Measurements from ENCODE around the gene PAQR3.

PAQR3 gene

DNA sequence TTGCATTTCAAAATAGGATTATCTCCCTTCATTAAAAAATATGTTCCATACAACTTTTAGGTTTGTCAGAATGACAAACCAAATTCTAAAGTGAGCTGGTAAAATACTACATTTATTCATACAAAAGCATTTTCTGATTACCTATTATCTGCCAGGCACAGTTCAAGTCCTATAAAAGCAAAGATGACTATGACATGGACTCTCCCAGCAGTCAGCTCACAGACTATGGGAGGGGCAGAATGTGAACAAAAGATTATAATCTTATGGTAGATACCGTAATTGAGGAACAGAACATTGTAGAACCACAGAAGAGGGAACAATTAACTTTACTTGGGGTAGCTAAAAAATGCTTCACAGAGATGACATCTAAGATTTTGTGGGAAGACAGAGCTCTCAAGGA is 12.4 kb downstream of the PAQR3 start:
- TF ChIP-seq ARNTL (CRISPR knock-in tag; IDR thresholded peaks at IDR 0.05; ENCODE audit: borderline replicate concordance, low read depth) (no peak), RARB (CRISPR knock-in tag; IDR thresholded peaks at IDR 0.05) (no peak), PPARA (CRISPR knock-in tag; IDR thresholded peaks at IDR 0.05; ENCODE audit: borderline replicate concordance) (no peak), TOX (CRISPR knock-in tag; IDR thresholded peaks at IDR 0.05; ENCODE audit: borderline replicate concordance) (no peak), ZFP3 (CRISPR knock-in tag; IDR thresholded peaks at IDR 0.05) (no peak), ISL1 (CRISPR knock-in tag; IDR thresholded peaks at IDR 0.05) (no peak), ZNF565 (CRISPR knock-in tag; conservative IDR thresholded peaks at IDR 0.05; ENCODE audit: low read depth) (no peak), BACH2 (CRISPR knock-in tag; IDR thresholded peaks at IDR 0.05; ENCODE audit: borderline replicate concordance) (no peak), ZNF70 (CRISPR knock-in tag; IDR thresholded peaks at IDR 0.05) (no peak), SNAI2 (CRISPR knock-in tag; IDR thresholded peaks at IDR 0.05) (no peak), CSDC2 (CRISPR knock-in tag; IDR thresholded peaks at IDR 0.05) (no peak), ZNF8 (CRISPR knock-in tag; IDR thresholded peaks at IDR 0.05) (no peak), GLIS3 (CRISPR knock-in tag; IDR thresholded peaks at IDR 0.05) (no peak), TCF4 (CRISPR knock-in tag; IDR thresholded peaks at IDR 0.05; ENCODE audit: borderline replicate concordance) (no peak), OSR1 (CRISPR knock-in tag; IDR thresholded peaks at IDR 0.05) (no peak), ZC3H10 (CRISPR knock-in tag; IDR thresholded peaks at IDR 0.05) (no peak)
- TF ChIP-seq, protein P1, sequence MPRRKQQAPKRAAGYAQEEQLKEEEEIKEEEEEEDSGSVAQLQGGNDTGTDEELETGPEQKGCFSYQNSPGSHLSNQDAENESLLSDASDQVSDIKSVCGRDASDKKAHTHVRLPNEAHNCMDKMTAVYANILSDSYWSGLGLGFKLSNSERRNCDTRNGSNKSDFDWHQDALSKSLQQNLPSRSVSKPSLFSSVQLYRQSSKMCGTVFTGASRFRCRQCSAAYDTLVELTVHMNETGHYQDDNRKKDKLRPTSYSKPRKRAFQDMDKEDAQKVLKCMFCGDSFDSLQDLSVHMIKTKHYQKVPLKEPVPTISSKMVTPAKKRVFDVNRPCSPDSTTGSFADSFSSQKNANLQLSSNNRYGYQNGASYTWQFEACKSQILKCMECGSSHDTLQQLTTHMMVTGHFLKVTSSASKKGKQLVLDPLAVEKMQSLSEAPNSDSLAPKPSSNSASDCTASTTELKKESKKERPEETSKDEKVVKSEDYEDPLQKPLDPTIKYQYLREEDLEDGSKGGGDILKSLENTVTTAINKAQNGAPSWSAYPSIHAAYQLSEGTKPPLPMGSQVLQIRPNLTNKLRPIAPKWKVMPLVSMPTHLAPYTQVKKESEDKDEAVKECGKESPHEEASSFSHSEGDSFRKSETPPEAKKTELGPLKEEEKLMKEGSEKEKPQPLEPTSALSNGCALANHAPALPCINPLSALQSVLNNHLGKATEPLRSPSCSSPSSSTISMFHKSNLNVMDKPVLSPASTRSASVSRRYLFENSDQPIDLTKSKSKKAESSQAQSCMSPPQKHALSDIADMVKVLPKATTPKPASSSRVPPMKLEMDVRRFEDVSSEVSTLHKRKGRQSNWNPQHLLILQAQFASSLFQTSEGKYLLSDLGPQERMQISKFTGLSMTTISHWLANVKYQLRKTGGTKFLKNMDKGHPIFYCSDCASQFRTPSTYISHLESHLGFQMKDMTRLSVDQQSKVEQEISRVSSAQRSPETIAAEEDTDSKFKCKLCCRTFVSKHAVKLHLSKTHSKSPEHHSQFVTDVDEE (CRISPR knock-in tag; IDR thresholded peaks at IDR 0.05): no peak
- TF ChIP-seq, protein P2, sequence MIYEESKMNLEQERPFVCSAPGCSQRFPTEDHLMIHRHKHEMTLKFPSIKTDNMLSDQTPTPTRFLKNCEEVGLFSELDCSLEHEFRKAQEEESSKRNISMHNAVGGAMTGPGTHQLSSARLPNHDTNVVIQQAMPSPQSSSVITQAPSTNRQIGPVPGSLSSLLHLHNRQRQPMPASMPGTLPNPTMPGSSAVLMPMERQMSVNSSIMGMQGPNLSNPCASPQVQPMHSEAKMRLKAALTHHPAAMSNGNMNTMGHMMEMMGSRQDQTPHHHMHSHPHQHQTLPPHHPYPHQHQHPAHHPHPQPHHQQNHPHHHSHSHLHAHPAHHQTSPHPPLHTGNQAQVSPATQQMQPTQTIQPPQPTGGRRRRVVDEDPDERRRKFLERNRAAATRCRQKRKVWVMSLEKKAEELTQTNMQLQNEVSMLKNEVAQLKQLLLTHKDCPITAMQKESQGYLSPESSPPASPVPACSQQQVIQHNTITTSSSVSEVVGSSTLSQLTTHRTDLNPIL (CRISPR knock-in tag; IDR thresholded peaks at IDR 0.05; ENCODE audit: low read depth): no peak
- TF ChIP-seq, protein P3, sequence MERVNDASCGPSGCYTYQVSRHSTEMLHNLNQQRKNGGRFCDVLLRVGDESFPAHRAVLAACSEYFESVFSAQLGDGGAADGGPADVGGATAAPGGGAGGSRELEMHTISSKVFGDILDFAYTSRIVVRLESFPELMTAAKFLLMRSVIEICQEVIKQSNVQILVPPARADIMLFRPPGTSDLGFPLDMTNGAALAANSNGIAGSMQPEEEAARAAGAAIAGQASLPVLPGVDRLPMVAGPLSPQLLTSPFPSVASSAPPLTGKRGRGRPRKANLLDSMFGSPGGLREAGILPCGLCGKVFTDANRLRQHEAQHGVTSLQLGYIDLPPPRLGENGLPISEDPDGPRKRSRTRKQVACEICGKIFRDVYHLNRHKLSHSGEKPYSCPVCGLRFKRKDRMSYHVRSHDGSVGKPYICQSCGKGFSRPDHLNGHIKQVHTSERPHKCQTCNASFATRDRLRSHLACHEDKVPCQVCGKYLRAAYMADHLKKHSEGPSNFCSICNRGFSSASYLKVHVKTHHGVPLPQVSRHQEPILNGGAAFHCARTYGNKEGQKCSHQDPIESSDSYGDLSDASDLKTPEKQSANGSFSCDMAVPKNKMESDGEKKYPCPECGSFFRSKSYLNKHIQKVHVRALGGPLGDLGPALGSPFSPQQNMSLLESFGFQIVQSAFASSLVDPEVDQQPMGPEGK (CRISPR knock-in tag; IDR thresholded peaks at IDR 0.05; ENCODE audit: borderline replicate concordance): no peak
- TF ChIP-seq, protein P4, sequence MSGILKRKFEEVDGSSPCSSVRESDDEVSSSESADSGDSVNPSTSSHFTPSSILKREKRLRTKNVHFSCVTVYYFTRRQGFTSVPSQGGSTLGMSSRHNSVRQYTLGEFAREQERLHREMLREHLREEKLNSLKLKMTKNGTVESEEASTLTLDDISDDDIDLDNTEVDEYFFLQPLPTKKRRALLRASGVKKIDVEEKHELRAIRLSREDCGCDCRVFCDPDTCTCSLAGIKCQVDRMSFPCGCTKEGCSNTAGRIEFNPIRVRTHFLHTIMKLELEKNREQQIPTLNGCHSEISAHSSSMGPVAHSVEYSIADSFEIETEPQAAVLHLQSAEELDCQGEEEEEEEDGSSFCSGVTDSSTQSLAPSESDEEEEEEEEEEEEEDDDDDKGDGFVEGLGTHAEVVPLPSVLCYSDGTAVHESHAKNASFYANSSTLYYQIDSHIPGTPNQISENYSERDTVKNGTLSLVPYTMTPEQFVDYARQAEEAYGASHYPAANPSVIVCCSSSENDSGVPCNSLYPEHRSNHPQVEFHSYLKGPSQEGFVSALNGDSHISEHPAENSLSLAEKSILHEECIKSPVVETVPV (CRISPR knock-in tag; IDR thresholded peaks at IDR 0.05): no peak
- no peak for ATAC-seq

DNA sequence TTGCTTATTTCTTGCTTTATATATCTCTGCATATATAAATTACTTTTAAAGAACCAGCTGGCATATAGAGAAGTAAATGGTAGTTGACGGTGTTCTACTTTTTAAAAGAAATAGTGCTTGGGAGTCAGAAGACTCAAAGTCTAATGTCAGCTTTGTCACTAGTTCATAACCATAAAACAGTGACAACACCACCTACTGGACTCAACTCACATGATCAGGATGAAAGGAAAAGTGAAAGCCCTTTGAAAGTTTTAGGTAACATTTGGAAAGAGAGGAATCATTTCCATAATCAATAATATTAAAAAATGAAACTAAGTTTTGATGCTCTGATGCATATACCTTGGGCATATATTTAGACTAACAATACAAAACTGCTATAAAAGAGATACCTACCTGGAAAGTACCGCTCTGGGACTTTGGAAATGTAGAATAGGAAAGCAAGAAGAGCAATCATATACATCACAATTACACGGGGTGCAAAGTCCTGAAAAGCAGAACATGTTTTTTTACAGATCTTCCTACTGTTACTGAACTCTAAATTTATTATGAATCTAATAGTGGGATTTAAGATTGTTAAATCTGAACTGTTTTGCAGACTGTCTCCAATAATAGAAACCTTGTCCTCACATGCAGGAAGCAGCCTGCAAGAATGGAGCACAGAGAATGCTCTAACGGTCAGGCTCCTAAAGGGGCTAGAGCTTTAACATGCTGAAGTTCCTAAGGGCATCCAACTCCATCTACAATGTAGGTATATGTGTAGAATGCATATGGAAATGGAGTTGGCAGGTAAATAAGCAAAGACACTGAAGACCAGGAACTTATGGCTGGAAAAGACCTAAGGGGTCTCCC is 15.6 kb downstream of the PAQR3 start:
- 0 out of 3 replicates have a peak, but pooled peaks have one; percentile 26 for ATAC-seq
- TF ChIP-seq, protein P3 (CRISPR knock-in tag; IDR thresholded peaks at IDR 0.05; ENCODE audit: borderline replicate concordance): no peak
- TF ChIP-seq RARB (CRISPR knock-in tag; IDR thresholded peaks at IDR 0.05): no peak
- no peak for TF ChIP-seq ZFP30 (CRISPR knock-in tag; IDR thresholded peaks at IDR 0.05)
- TF ChIP-seq TCF4 (CRISPR knock-in tag; IDR thresholded peaks at IDR 0.05; ENCODE audit: borderline replicate concordance): no peak
- TF ChIP-seq, protein P1 (CRISPR knock-in tag; IDR thresholded peaks at IDR 0.05): no peak
- TF ChIP-seq, protein P4 (CRISPR knock-in tag; IDR thresholded peaks at IDR 0.05): no peak
- TF ChIP-seq ZNF8 (CRISPR knock-in tag; IDR thresholded peaks at IDR 0.05): no peak
- no peak for TF ChIP-seq ISL1 (CRISPR knock-in tag; IDR thresholded peaks at IDR 0.05)
- no peak for TF ChIP-seq ZFP3 (CRISPR knock-in tag; IDR thresholded peaks at IDR 0.05)
- no peak for TF ChIP-seq TOX (CRISPR knock-in tag; IDR thresholded peaks at IDR 0.05; ENCODE audit: borderline replicate concordance)
- no peak for TF ChIP-seq OSR1 (CRISPR knock-in tag; IDR thresholded peaks at IDR 0.05)
- no peak for TF ChIP-seq ARNTL (CRISPR knock-in tag; IDR thresholded peaks at IDR 0.05; ENCODE audit: borderline replicate concordance, low read depth)
- TF ChIP-seq GLIS3 (CRISPR knock-in tag; IDR thresholded peaks at IDR 0.05): no peak
- no peak for TF ChIP-seq CSDC2 (CRISPR knock-in tag; IDR thresholded peaks at IDR 0.05)
- TF ChIP-seq ZNF565 (CRISPR knock-in tag; conservative IDR thresholded peaks at IDR 0.05; ENCODE audit: low read depth): no peak

All from SK-N-SH treated with all-trans-retinoic acid at 6 μM for 48 hours (cell line).